NOMO-1 treated with dmso at 0.1 percent for 144 hours (cell line): ENCODE results near the gene NEUROG3.
"Not testable (repeated sequence)": the region's sequence is repeated elsewhere in the genome, so short reads cannot be mapped to it uniquely, and the experiment has no call there.

Experiments
- DNase-seq: peaks from one replicate; lab custom pipeline; 2025; ENCODE audit not compliant: unreplicated experiment; lab: John Stamatoyannopoulos, UW

NEUROG3 gene

GRCh38 chr10:69572159-69573055, 815 bp downstream of the NEUROG3 start:
- DNase-seq = no peak

- DNase-seq = no peak
These were observed 1.5 kb downstream of the NEUROG3 start for GRCh38 chr10:69571618-69572158.

- no peak for DNase-seq
These were observed 3.0 kb downstream of the NEUROG3 start for GRCh38 chr10:69570050-69570816.

- no peak for DNase-seq
These were observed 3.8 kb downstream of the NEUROG3 start for GRCh38 chr10:69569396-69569934.

GRCh38 chr10:69568472-69569395, 4.5 kb downstream of the NEUROG3 start:
- DNase-seq = no peak

- no peak for DNase-seq
These were observed 5.3 kb downstream of the NEUROG3 start for GRCh38 chr10:69567920-69568319.

GRCh38 chr10:69562731-69563254, 10.4 kb downstream of the NEUROG3 start:
- no peak for DNase-seq

GRCh38 chr10:69559525-69559924, 13.7 kb downstream of the NEUROG3 start:
- no peak for DNase-seq

- no peak for DNase-seq
These were observed 14.7 kb downstream of the NEUROG3 start for GRCh38 chr10:69558559-69558958.

- DNase-seq = no peak
These were observed 18.6 kb downstream of the NEUROG3 start for GRCh38 chr10:69554611-69555010.

GRCh38 chr10:69553328-69553727, 19.9 kb downstream of the NEUROG3 start:
- DNase-seq = no peak

GRCh38 chr10:69552268-69552667, 21.0 kb downstream of the NEUROG3 start:
- no peak for DNase-seq

GRCh38 chr10:69549959-69550358, 23.3 kb downstream of the NEUROG3 start:
- DNase-seq = no peak

GRCh38 chr10:69541463-69541862, 31.8 kb downstream of the NEUROG3 start:
- DNase-seq = no peak

- DNase-seq = no peak
These were observed 34.8 kb downstream of the NEUROG3 start for GRCh38 chr10:69538461-69538860.

- DNase-seq = no peak
These were observed 35.8 kb downstream of the NEUROG3 start for GRCh38 chr10:69537449-69537848.

GRCh38 chr10:69536521-69536920, 36.7 kb downstream of the NEUROG3 start:
- DNase-seq = not testable (repeated sequence)

GRCh38 chr10:69533658-69534057, 39.6 kb downstream of the NEUROG3 start:
- no peak for DNase-seq

- DNase-seq = no peak
These were observed 45.3 kb downstream of the NEUROG3 start for GRCh38 chr10:69527961-69528360.
